Transverse colon (tissue), 4 donors: Measurements from ENCODE around the gene CCR4.

Source experiments
- EP300 ChIP-seq: sonication (generic); formaldehyde crosslinking; IDR thresholded peaks from one replicate; pipeline ENCODE4 v1.6.1; 2017; ENCODE audit warnings: antibody characterized with exemption, low read depth
- POLR2AphosphoS5 ChIP-seq, 3 donors: sonication (generic); formaldehyde crosslinking; IDR thresholded peaks; one replicate each; pipeline ENCODE4 v1.6.1; 2016; ENCODE audit warnings: antibody characterized with exemption in 3 of 3
- TF ChIP-seq, protein P1 (sequence below), 5 experiments: fragments of 200-600 bp in 3 of 5; fragments of 450-650 bp in 2 of 5; sonication (generic) in 3 of 5; IDR thresholded peaks; 1 replicate in 2 of 5; 2 replicates in 3 of 5; pipeline ENCODE4 v1.5.1; 2016 to 2017; ENCODE audit warnings: antibody characterized with exemption in 5 of 5, inconsistent platforms in 3 of 5, mild to moderate bottlenecking in 2 of 5, moderate library complexity in 1 of 5

DNA sequence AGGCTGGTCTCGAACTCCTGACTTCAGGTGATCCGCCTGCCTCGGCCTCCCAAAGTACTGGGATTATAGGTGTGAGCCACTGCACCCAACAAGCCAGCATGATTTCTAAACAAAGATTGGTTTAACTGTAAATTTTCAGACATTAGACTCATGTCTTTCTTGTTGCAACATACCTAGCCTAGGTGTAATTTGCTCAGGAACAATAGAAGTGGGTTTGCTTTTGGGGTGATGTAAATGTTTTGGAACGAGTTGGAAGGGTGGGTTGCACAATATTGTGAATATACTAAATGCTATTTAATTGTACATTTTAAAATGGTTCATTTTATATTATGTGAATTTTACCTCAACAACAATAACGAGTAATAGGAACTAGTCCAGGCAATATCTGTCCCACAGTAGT is 7.1 kb downstream of the CCR4 start:
- TF ChIP-seq POLR2AphosphoS5 (IDR thresholded peaks at IDR 0.05) (no peak), EP300 (no peak)
- TF ChIP-seq, protein P1, sequence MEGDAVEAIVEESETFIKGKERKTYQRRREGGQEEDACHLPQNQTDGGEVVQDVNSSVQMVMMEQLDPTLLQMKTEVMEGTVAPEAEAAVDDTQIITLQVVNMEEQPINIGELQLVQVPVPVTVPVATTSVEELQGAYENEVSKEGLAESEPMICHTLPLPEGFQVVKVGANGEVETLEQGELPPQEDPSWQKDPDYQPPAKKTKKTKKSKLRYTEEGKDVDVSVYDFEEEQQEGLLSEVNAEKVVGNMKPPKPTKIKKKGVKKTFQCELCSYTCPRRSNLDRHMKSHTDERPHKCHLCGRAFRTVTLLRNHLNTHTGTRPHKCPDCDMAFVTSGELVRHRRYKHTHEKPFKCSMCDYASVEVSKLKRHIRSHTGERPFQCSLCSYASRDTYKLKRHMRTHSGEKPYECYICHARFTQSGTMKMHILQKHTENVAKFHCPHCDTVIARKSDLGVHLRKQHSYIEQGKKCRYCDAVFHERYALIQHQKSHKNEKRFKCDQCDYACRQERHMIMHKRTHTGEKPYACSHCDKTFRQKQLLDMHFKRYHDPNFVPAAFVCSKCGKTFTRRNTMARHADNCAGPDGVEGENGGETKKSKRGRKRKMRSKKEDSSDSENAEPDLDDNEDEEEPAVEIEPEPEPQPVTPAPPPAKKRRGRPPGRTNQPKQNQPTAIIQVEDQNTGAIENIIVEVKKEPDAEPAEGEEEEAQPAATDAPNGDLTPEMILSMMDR (IDR thresholded peaks at IDR 0.05) = no peak
